GM23338 (cell line): Measurements from ENCODE around the gene ULK4. TPM values are rescaled to one million over a fixed set of nuclear protein-coding genes. Genes with fewer than 3 reads are reported as not detected.

Experiments
- ATAC-seq: fragments of 200-7000 bp; cut with Tn5 transposase; 3 replicates; pipeline ENCODE4 v1.9.1; 2020
- DNase-seq: peaks from one replicate; pipeline ENCODE4 v3.0.0-alpha.2; 2015; ENCODE audit warnings: low spot score
- H2AFZ ChIP-seq: fragments of 200-600 bp; sonication (generic); 2 replicates; pipeline ENCODE4 v1.8.0; 2016; ENCODE audit warnings: antibody characterized with exemption, mild to moderate bottlenecking, moderate library complexity
- H3F3A ChIP-seq: fragments of 200-600 bp; sonication (generic); replicated peaks from 2 replicates; pipeline ENCODE4 v1.8.0; 2017; ENCODE audit warnings: antibody characterized with exemption, mixed run types, low read depth
- H3K27ac ChIP-seq: fragments of 200-600 bp; sonication (generic); 2 replicates; pipeline ENCODE4 v1.6.1; 2016; ENCODE audit warnings: low read depth
- H3K27me3 ChIP-seq: fragments of 200-600 bp; sonication (generic); 2 replicates; pipeline ENCODE4 v1.8.0; 2016; ENCODE audit warnings: mild to moderate bottlenecking, mixed run types, moderate library complexity; ENCODE audit not compliant: insufficient read depth
- H3K36me3 ChIP-seq: fragments of 200-600 bp; sonication (generic); 2 replicates; pipeline ENCODE4 v1.8.0; 2016; ENCODE audit warnings: mild to moderate bottlenecking; ENCODE audit not compliant: insufficient read depth
- H3K4me1 ChIP-seq: fragments of 200-600 bp; sonication (generic); 2 replicates; pipeline ENCODE4 v1.8.0; 2016; ENCODE audit warnings: mild to moderate bottlenecking, moderate library complexity; ENCODE audit not compliant: insufficient read depth
- H3K4me2 ChIP-seq: fragments of 200-600 bp; sonication (generic); 2 replicates; pipeline ENCODE4 v1.7.1; 2017; ENCODE audit warnings: mixed run types
- H3K4me3 ChIP-seq: fragments of 200-600 bp; sonication (generic); 2 replicates; pipeline ENCODE4 v1.6.1; 2016; ENCODE audit warnings: mixed run types
- H3K79me2 ChIP-seq: fragments of 200-600 bp; sonication (generic); replicated peaks from 2 replicates; pipeline ENCODE4 v1.8.0; 2017; ENCODE audit warnings: mild to moderate bottlenecking; ENCODE audit not compliant: insufficient read depth
- H3K9me2 ChIP-seq: fragments of 200-600 bp; sonication (generic); 2 replicates; pipeline ENCODE4 v1.8.0; 2017; ENCODE audit not compliant: insufficient read depth
- H4K20me1 ChIP-seq: fragments of 200-600 bp; sonication (generic); replicated peaks from 2 replicates; pipeline ENCODE4 v1.8.0; 2017; ENCODE audit warnings: mild to moderate bottlenecking; ENCODE audit not compliant: insufficient read depth
- H3K27ac Mint-ChIP-seq: 2 replicates; pipeline ENCODE4 v1.8.0; 2020; ENCODE audit warnings: inconsistent platforms, mild to moderate bottlenecking, moderate library complexity, mixed read lengths
- H3K27me3 Mint-ChIP-seq: 3 replicates; pipeline ENCODE4 v1.8.0; 2022; ENCODE audit warnings: low read depth, mild to moderate bottlenecking, moderate library complexity, mixed read lengths, inconsistent platforms; ENCODE audit not compliant: insufficient read depth, poor library complexity
- H3K36me3 Mint-ChIP-seq: 3 replicates; pipeline ENCODE4 v1.8.0; 2021; ENCODE audit warnings: low read depth, mild to moderate bottlenecking, inconsistent platforms, moderate library complexity, mixed read lengths
- H3K4me1 Mint-ChIP-seq: 3 replicates; pipeline ENCODE4 v1.8.0; 2020; ENCODE audit warnings: mild to moderate bottlenecking, inconsistent platforms, mixed read lengths
- H3K4me3 Mint-ChIP-seq: 3 replicates; pipeline ENCODE4 v1.8.0; 2021; ENCODE audit warnings: moderate library complexity, mild to moderate bottlenecking, inconsistent platforms, mixed read lengths
- H3K9me3 Mint-ChIP-seq: 3 replicates; pipeline ENCODE4 v1.8.0; 2020; ENCODE audit warnings: moderate library complexity, mild to moderate bottlenecking, inconsistent platforms, mixed read lengths
- CREB1 ChIP-seq: fragments of 250-450 bp; sonication (Bioruptor Pico); IDR thresholded peaks from 2 replicates; pipeline ENCODE4 v1.5.0; 2020; ENCODE audit warnings: low read depth, mild to moderate bottlenecking, moderate library complexity
- CTCF ChIP-seq, 2 experiments: fragments of 200-600 bp in 1 of 2; sonication (generic) in 1 of 2; conservative IDR thresholded peaks; 2 replicates each; pipeline versions ENCODE4 v1.5.1 to v1.6.1; 2016 to 2017; ENCODE audit warnings: antibody characterized with exemption in 2 of 2, low read depth in 2 of 2, mild to moderate bottlenecking in 2 of 2, moderate library complexity in 1 of 2
- EZH2 ChIP-seq: fragments of 200-600 bp; sonication (generic); IDR thresholded peaks from one replicate; pipeline ENCODE4 v1.8.0; 2017; ENCODE audit warnings: antibody characterized with exemption, mild to moderate bottlenecking, low read depth; ENCODE audit not compliant: unreplicated experiment
- EZH2phosphoT487 ChIP-seq: fragments of 200-600 bp; sonication (generic); IDR thresholded peaks from one replicate; pipeline ENCODE4 v1.8.1; 2018; ENCODE audit warnings: antibody characterized with exemption; ENCODE audit not compliant: unreplicated experiment
- JUNB ChIP-seq: IDR thresholded peaks from one replicate; pipeline ENCODE4 v1.6.1; 2016; ENCODE audit warnings: antibody characterized with exemption; ENCODE audit not compliant: unreplicated experiment
- NANOG ChIP-seq: IDR thresholded peaks from 2 replicates; pipeline ENCODE4 v1.6.1; 2016; ENCODE audit warnings: antibody characterized with exemption, borderline replicate concordance
- POLR2AphosphoS5 ChIP-seq: IDR thresholded peaks from 2 replicates; pipeline ENCODE4 v1.6.1; 2016; ENCODE audit warnings: antibody characterized with exemption, low read depth
- STAT1 ChIP-seq: IDR thresholded peaks from one replicate; pipeline ENCODE4 v1.6.1; 2016; ENCODE audit warnings: antibody characterized with exemption; ENCODE audit not compliant: unreplicated experiment
- ZNF114 ChIP-seq: fragments of 250-450 bp; sonication (Bioruptor Pico); IDR thresholded peaks from 2 replicates; pipeline ENCODE4 v1.5.0; 2020; ENCODE audit warnings: mild to moderate bottlenecking, moderate library complexity
- ZNF331 ChIP-seq: fragments of 250-450 bp; sonication (Bioruptor Pico); IDR thresholded peaks from 2 replicates; pipeline ENCODE4 v1.5.0; 2020; ENCODE audit warnings: low read depth, mild to moderate bottlenecking, moderate library complexity
- polyA plus RNA-seq: library from polyadenylated mRNA; unstranded; fragments of >200 nt; fragmentation: Nextera tagmentation; extraction: Ambion mirVana; gene quantifications from 2 replicates; pipeline ENCODE4 v1.2.1, GENCODE V29; 2016
- total RNA-seq: library from RNA; depleted of rRNA; stranded (reverse); fragments of >200 nt; shearing (Covaris generic); gene quantifications from 2 replicates; pipeline ENCODE4 v1.2.3, GENCODE V29; 2014
- TF ChIP-seq, protein P1 (sequence below): fragments of 250-450 bp; sonication (Bioruptor Pico); IDR thresholded peaks from 2 replicates; pipeline ENCODE4 v1.5.0; 2020; ENCODE audit warnings: mild to moderate bottlenecking, moderate library complexity
- TF ChIP-seq, protein P2 (sequence below): IDR thresholded peaks from 2 replicates; pipeline ENCODE4 v1.6.1; 2016; ENCODE audit warnings: antibody characterized with exemption
- TF ChIP-seq, protein P3 (sequence below): IDR thresholded peaks from one replicate; pipeline ENCODE4 v1.6.1; 2018; ENCODE audit warnings: antibody characterized with exemption; ENCODE audit not compliant: unreplicated experiment

Gene ULK4
- total and polyA plus RNA-seq, 2 experiments from 2014 or later: 20.8 to 41.4 TPM

- DNase-seq (no peak), ATAC-seq (no peak)
- no peak overlapping the region for H3K27ac Mint-ChIP-seq
- no peaks in the 10 kb centered on the region for H3K4me1 ChIP-seq
- no peaks in the 10 kb centered on the region for H3K27me3 Mint-ChIP-seq
- H3K9me2 ChIP-seq: peaks cover 10% of the 10 kb centered on the region; the same call in 1 of the 2 replicates
- no peaks in the 10 kb centered on the region for H4K20me1 ChIP-seq
- H3K4me2 ChIP-seq: no peak overlapping the region
- H2AFZ ChIP-seq: no peak overlapping the region
- H3K4me3 Mint-ChIP-seq: no peak overlapping the region
- no peaks in the 10 kb centered on the region for H3K27me3 ChIP-seq
- H3F3A ChIP-seq: no peaks in the 10 kb centered on the region
- H3K36me3 ChIP-seq: no peaks in the 10 kb centered on the region; the same call in 1 of the 2 replicates
- peaks cover 16% of the 10 kb centered on the region for H3K9me3 Mint-ChIP-seq
- no peak overlapping the region for H3K4me3 ChIP-seq
- H3K36me3 Mint-ChIP-seq: peaks cover 10% of the 10 kb centered on the region; the same call in 1 of the 3 replicates
- no peaks in the 10 kb centered on the region for H3K79me2 ChIP-seq
- no peak overlapping the region for H3K27ac ChIP-seq
- TF ChIP-seq, protein P1, sequence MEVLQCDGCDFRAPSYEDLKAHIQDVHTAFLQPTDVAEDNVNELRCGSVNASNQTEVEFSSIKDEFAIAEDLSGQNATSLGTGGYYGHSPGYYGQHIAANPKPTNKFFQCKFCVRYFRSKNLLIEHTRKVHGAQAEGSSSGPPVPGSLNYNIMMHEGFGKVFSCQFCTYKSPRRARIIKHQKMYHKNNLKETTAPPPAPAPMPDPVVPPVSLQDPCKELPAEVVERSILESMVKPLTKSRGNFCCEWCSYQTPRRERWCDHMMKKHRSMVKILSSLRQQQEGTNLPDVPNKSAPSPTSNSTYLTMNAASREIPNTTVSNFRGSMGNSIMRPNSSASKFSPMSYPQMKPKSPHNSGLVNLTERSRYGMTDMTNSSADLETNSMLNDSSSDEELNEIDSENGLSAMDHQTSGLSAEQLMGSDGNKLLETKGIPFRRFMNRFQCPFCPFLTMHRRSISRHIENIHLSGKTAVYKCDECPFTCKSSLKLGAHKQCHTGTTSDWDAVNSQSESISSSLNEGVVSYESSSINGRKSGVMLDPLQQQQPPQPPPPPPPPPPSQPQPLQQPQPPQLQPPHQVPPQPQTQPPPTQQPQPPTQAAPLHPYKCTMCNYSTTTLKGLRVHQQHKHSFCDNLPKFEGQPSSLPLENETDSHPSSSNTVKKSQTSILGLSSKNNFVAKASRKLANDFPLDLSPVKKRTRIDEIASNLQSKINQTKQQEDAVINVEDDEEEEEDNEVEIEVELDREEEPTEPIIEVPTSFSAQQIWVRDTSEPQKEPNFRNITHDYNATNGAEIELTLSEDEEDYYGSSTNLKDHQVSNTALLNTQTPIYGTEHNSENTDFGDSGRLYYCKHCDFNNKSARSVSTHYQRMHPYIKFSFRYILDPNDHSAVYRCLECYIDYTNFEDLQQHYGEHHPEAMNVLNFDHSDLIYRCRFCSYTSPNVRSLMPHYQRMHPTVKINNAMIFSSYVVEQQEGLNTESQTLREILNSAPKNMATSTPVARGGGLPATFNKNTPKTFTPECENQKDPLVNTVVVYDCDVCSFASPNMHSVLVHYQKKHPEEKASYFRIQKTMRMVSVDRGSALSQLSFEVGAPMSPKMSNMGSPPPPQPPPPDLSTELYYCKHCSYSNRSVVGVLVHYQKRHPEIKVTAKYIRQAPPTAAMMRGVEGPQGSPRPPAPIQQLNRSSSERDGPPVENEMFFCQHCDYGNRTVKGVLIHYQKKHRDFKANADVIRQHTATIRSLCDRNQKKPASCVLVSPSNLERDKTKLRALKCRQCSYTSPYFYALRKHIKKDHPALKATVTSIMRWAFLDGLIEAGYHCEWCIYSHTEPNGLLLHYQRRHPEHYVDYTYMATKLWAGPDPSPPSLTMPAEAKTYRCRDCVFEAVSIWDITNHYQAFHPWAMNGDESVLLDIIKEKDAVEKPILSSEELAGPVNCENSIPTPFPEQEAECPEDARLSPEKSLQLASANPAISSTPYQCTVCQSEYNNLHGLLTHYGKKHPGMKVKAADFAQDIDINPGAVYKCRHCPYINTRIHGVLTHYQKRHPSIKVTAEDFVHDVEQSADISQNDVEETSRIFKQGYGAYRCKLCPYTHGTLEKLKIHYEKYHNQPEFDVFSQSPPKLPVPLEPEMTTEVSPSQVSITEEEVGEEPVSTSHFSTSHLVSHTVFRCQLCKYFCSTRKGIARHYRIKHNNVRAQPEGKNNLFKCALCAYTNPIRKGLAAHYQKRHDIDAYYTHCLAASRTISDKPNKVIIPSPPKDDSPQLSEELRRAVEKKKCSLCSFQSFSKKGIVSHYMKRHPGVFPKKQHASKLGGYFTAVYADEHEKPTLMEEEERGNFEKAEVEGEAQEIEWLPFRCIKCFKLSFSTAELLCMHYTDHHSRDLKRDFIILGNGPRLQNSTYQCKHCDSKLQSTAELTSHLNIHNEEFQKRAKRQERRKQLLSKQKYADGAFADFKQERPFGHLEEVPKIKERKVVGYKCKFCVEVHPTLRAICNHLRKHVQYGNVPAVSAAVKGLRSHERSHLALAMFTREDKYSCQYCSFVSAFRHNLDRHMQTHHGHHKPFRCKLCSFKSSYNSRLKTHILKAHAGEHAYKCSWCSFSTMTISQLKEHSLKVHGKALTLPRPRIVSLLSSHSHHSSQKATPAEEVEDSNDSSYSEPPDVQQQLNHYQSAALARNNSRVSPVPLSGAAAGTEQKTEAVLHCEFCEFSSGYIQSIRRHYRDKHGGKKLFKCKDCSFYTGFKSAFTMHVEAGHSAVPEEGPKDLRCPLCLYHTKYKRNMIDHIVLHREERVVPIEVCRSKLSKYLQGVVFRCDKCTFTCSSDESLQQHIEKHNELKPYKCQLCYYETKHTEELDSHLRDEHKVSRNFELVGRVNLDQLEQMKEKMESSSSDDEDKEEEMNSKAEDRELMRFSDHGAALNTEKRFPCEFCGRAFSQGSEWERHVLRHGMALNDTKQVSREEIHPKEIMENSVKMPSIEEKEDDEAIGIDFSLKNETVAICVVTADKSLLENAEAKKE (CRISPR knock-in tag): no peak
- TF ChIP-seq STAT1 (no peak), JUNB (no peak), ZNF114 (no peak), CREB1 (CRISPR knock-in tag) (no peak), ZNF331 (CRISPR knock-in tag) (no peak), EZH2 (no peak), POLR2AphosphoS5 (no peak), EZH2phosphoT487 (no peak), NANOG (no peak), CTCF (conservative IDR thresholded peaks at IDR 0.05; ENCODE audit: low read depth in 2 of 2) (no peak)
- TF ChIP-seq, protein P2, sequence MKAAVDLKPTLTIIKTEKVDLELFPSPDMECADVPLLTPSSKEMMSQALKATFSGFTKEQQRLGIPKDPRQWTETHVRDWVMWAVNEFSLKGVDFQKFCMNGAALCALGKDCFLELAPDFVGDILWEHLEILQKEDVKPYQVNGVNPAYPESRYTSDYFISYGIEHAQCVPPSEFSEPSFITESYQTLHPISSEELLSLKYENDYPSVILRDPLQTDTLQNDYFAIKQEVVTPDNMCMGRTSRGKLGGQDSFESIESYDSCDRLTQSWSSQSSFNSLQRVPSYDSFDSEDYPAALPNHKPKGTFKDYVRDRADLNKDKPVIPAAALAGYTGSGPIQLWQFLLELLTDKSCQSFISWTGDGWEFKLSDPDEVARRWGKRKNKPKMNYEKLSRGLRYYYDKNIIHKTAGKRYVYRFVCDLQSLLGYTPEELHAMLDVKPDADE: no peak
- TF ChIP-seq, protein P3, sequence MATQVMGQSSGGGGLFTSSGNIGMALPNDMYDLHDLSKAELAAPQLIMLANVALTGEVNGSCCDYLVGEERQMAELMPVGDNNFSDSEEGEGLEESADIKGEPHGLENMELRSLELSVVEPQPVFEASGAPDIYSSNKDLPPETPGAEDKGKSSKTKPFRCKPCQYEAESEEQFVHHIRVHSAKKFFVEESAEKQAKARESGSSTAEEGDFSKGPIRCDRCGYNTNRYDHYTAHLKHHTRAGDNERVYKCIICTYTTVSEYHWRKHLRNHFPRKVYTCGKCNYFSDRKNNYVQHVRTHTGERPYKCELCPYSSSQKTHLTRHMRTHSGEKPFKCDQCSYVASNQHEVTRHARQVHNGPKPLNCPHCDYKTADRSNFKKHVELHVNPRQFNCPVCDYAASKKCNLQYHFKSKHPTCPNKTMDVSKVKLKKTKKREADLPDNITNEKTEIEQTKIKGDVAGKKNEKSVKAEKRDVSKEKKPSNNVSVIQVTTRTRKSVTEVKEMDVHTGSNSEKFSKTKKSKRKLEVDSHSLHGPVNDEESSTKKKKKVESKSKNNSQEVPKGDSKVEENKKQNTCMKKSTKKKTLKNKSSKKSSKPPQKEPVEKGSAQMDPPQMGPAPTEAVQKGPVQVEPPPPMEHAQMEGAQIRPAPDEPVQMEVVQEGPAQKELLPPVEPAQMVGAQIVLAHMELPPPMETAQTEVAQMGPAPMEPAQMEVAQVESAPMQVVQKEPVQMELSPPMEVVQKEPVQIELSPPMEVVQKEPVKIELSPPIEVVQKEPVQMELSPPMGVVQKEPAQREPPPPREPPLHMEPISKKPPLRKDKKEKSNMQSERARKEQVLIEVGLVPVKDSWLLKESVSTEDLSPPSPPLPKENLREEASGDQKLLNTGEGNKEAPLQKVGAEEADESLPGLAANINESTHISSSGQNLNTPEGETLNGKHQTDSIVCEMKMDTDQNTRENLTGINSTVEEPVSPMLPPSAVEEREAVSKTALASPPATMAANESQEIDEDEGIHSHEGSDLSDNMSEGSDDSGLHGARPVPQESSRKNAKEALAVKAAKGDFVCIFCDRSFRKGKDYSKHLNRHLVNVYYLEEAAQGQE: no peak
- H3K4me1 Mint-ChIP-seq: no peaks in the 10 kb centered on the region
These were observed 613.5 kb downstream of the ULK4 start for GRCh38 chr3:41348401-41348800.
